CD14-positive monocyte (primary cell): ENCODE data around the gene RCBTB1. TPM values are rescaled to one million over a fixed set of nuclear protein-coding genes. Genes with fewer than 3 reads are reported as not detected.
"Not testable (repeated sequence)": the region's sequence is repeated elsewhere in the genome, so short reads cannot be mapped to it uniquely, and the experiment has no call there.

ENCODE experiments used
- DNase-seq, 3 donors: peaks; one replicate each; pipeline ENCODE4 v3.0.0-alpha.2; 2011 to 2022
- H2AFZ ChIP-seq: 2 replicates; pipeline ENCODE4 v1.6.0; 2012; ENCODE audit warnings: mild to moderate bottlenecking, low read depth, low read length, inconsistent platforms; ENCODE audit not compliant: insufficient read depth, poor library complexity, severe bottlenecking
- H3K27ac ChIP-seq, 2 donors: 1 replicate in 1 of 2; 2 replicates in 1 of 2; pipeline ENCODE4 v1.5.1; 2012 to 2013; ENCODE audit warnings: low read length in 2 of 2, control low read depth in 1 of 2, inconsistent platforms in 1 of 2, low read depth in 1 of 2, mild to moderate bottlenecking in 1 of 2
- H3K27me3 ChIP-seq, 2 donors: one replicate each; pipeline versions ENCODE4 v1.6.0 to v1.6.1; 2011 to 2013; ENCODE audit warnings: low read length in 2 of 2; ENCODE audit not compliant: control insufficient read depth in 2 of 2, insufficient read depth in 2 of 2
- H3K36me3 ChIP-seq, 2 donors: replicated peaks in 1 of 2; 1 replicate in 1 of 2; 2 replicates in 1 of 2; pipeline versions ENCODE4 v1.5.1 to v1.6.1; 2012 to 2013; ENCODE audit warnings: low read length in 2 of 2, control low read depth in 1 of 2, inconsistent platforms in 1 of 2, mild to moderate bottlenecking in 1 of 2; ENCODE audit not compliant: insufficient read depth in 2 of 2, control insufficient read depth in 1 of 2
- H3K4me1 ChIP-seq, 2 donors: 1 replicate in 1 of 2; 2 replicates in 1 of 2; pipeline versions ENCODE4 v1.5.1 to v1.6.1; 2012 to 2013; ENCODE audit warnings: low read length in 2 of 2, control low read depth in 1 of 2, inconsistent platforms in 1 of 2, mild to moderate bottlenecking in 1 of 2, moderate library complexity in 1 of 2; ENCODE audit not compliant: insufficient read depth in 2 of 2, control insufficient read depth in 1 of 2
- H3K4me2 ChIP-seq: replicated peaks from 2 replicates; pipeline ENCODE3; 2012; ENCODE audit warnings: low read length, moderate library complexity, mild to moderate bottlenecking; ENCODE audit not compliant: poor library complexity, severe bottlenecking; ENCODE audit errors: extremely low read depth
- H3K4me3 ChIP-seq, 3 experiments: fragments of 200-600 bp in 1 of 3; sonication (generic) in 1 of 3; replicated peaks in 1 of 3; 1 replicate in 2 of 3; 2 replicates in 1 of 3; pipeline ENCODE4 v1.5.1; 2011 to 2013; ENCODE audit warnings: low read length in 3 of 3, mild to moderate bottlenecking in 3 of 3, control low read depth in 2 of 3, low read depth in 2 of 3, inconsistent platforms in 1 of 3, moderate library complexity in 1 of 3
- H3K79me2 ChIP-seq: 2 replicates; pipeline ENCODE4 v1.6.0; 2012; ENCODE audit warnings: mild to moderate bottlenecking, control low read depth, inconsistent platforms, low read length, moderate library complexity; ENCODE audit not compliant: insufficient read depth
- H3K9ac ChIP-seq: 2 replicates; pipeline ENCODE4 v1.6.0; 2017; ENCODE audit warnings: low read length, mild to moderate bottlenecking; ENCODE audit not compliant: insufficient read depth, poor library complexity, severe bottlenecking
- H3K9me3 ChIP-seq, 2 donors: replicated peaks in 1 of 2; 1 replicate in 1 of 2; 2 replicates in 1 of 2; pipeline versions ENCODE4 v1.5.1 to v1.6.1; 2012 to 2013; ENCODE audit warnings: low read length in 2 of 2, control low read depth in 1 of 2; ENCODE audit not compliant: control insufficient read depth in 1 of 2, insufficient read depth in 1 of 2
- H4K20me1 ChIP-seq: 2 replicates; pipeline ENCODE4 v1.6.0; 2012; ENCODE audit warnings: mild to moderate bottlenecking, low read length, control low read depth, moderate library complexity; ENCODE audit not compliant: insufficient read depth
- H3K27ac Mint-ChIP-seq, 7 donors: one replicate each; pipeline ENCODE4 v1.8.0; 2020; ENCODE audit warnings: mild to moderate bottlenecking in 7 of 7, mixed read lengths in 7 of 7, moderate library complexity in 6 of 7, inconsistent platforms in 2 of 7
- H3K27me3 Mint-ChIP-seq, 3 donors: one replicate each; pipeline ENCODE4 v1.8.0; 2021 to 2022; ENCODE audit warnings: low read depth in 3 of 3, mild to moderate bottlenecking in 3 of 3, mixed read lengths in 3 of 3, moderate library complexity in 3 of 3, inconsistent platforms in 1 of 3
- H3K36me3 Mint-ChIP-seq, 2 donors: one replicate each; pipeline ENCODE4 v1.8.0; 2020; ENCODE audit warnings: mixed read lengths in 2 of 2, inconsistent platforms in 1 of 2, mild to moderate bottlenecking in 1 of 2
- H3K4me1 Mint-ChIP-seq: one replicate; pipeline ENCODE4 v1.8.0; 2020; ENCODE audit warnings: mild to moderate bottlenecking, mixed read lengths
- H3K4me3 Mint-ChIP-seq, 2 donors: one replicate each; pipeline ENCODE4 v1.8.0; 2020; ENCODE audit warnings: mild to moderate bottlenecking in 2 of 2, mixed read lengths in 2 of 2, moderate library complexity in 1 of 2
- H3K9me3 Mint-ChIP-seq, 7 donors: one replicate each; pipeline ENCODE4 v1.8.0; 2020 to 2022; ENCODE audit warnings: mixed read lengths in 7 of 7, mild to moderate bottlenecking in 6 of 7, moderate library complexity in 6 of 7, inconsistent platforms in 2 of 7
- CTCF ChIP-seq: fragments of 200-600 bp; IDR thresholded peaks from one replicate; pipeline ENCODE4 v1.8.0; 2022; ENCODE audit warnings: antibody characterized with exemption, mild to moderate bottlenecking
- WGBS: methylation state at CpG from one replicate; pipeline ENCODE4 v1.1.5; 2013; ENCODE audit warnings: missing lambda C conversion rate; ENCODE audit not compliant: insufficient coverage; 5-methylcytosine and 5-hydroxymethylcytosine counted together
- intact Hi-C, 2 donors: fragments of 100-400 bp; cut with micrococcal nuclease; formaldehyde crosslinking; loops; one replicate each; pipeline versions ENCODE4 v1.15.0 to v1.15.1; 2023
- polyA plus RNA-seq, 3 donors: library from polyadenylated mRNA; depleted of rRNA in 1 of 3; unstranded in 2 of 3; stranded (reverse) in 1 of 3; fragments of 300-500 nt in 2 of 3; fragments of >200 nt in 1 of 3; fragmentation: Illumina TruSeq in 2 of 3; gene quantifications; 1 replicate in 2 of 3; 2 replicates in 1 of 3; pipeline ENCODE4 v1.2.3, GENCODE V29; 2012 to 2021

The RCBTB1 gene
- polyA plus RNA-seq, 3 donors: 9.8 to 19.4 (median 13.2) TPM

- Histone ChIP-seq H3K9ac (no peak overlapping the region), H2AFZ (peak overlapping the region; percentile 36), H3K9me3 (no peaks in the 10 kb centered on the region), H4K20me1 (no peaks in the 10 kb centered on the region), H3K4me1 (peaks cover 6 to 15% of the 10 kb centered on the region in 2 donors), H3K4me2 (no peak overlapping the region), H3K27ac (no peak overlapping the region), H3K4me3 (no peak overlapping the region), H3K36me3 (no peaks in the 10 kb centered on the region), H3K27me3 (no peaks in the 10 kb centered on the region), H3K79me2 (no peaks in the 10 kb centered on the region)
- Mint-ChIP-seq H3K4me3 (no peak overlapping the region), H3K9me3 (peaks cover 0 to 1% (median 0%) of the 10 kb centered on the region in 7 donors), H3K4me1 (peaks cover 16% of the 10 kb centered on the region), H3K27ac (no peak overlapping the region), H3K27me3 (peaks cover 0 to 3% (median 2%) of the 10 kb centered on the region in 3 donors), H3K36me3 (no peaks in the 10 kb centered on the region)
- TF ChIP-seq CTCF: peak; percentile 12
- no peak for DNase-seq
- 90% methylated on average over 4 of the region's 5 CpGs for WGBS
- intact Hi-C loops: no loop called here
Measured at GRCh38 chr13:49604570-49604969, 19.2 kb upstream of the RCBTB1 start.

GRCh38 chr13:49602615-49603014 is 17.3 kb upstream of the RCBTB1 start:
- H3K4me1 Mint-ChIP-seq: peaks cover 10% of the 10 kb centered on the region
- DNase-seq, H3K27ac Mint-ChIP-seq, H2AFZ ChIP-seq, intact Hi-C loops, H3K9ac ChIP-seq, H3K27me3 Mint-ChIP-seq, H3K4me3 Mint-ChIP-seq, H3K36me3 ChIP-seq, H3K9me3 ChIP-seq, H3K27me3 ChIP-seq, H3K36me3 Mint-ChIP-seq, H3K79me2 ChIP-seq, H3K27ac ChIP-seq, H3K9me3 Mint-ChIP-seq, H3K4me1 ChIP-seq, H3K4me3 ChIP-seq, H3K4me2 ChIP-seq, H4K20me1 ChIP-seq: not testable (repeated sequence)
- WGBS: 97% methylated on average over 7 of the region's 7 CpGs
